H1 (cell line): Measurements from ENCODE around the gene CIAO2B. TPM values are rescaled to one million over a fixed set of nuclear protein-coding genes. Genes with fewer than 3 reads are reported as not detected.

Source experiments
- CTCF ChIA-PET: fragments of 300-600 bp; sonication (Branson Sonifier 250); formaldehyde crosslinking; loops from one replicate; lab custom pipeline; 2021; ENCODE audit not compliant: partially characterized antibody; lab: Charles Lee
- POLR2A ChIA-PET: fragments of 300-600 bp; sonication (Branson Sonifier 250); formaldehyde crosslinking; loops from one replicate; lab custom pipeline; 2021; ENCODE audit warnings: inconsistent platforms; ENCODE audit not compliant: partially characterized antibody; lab: Charles Lee
- DNase-seq, 2 experiments: peaks; one replicate each; pipeline versions ENCODE4 v3.0.0 to v3.0.0-alpha.2; 2010 to 2022; ENCODE audit warnings: low spot score in 2 of 2, low read depth in 1 of 2, mixed read lengths in 1 of 2
- FAIRE-seq: peaks from 2 replicates; lab custom pipeline; 2011; peaks lifted over from hg19 to GRCh38; lab: Jason Lieb, UNC
- H2AFZ ChIP-seq: 2 replicates; pipeline ENCODE4 v1.8.1; 2012; ENCODE audit warnings: low read length, inconsistent platforms
- H2AK5ac ChIP-seq: 2 replicates; pipeline ENCODE4 v1.6.1; 2013; ENCODE audit warnings: low read depth, low read length
- H2BK120ac ChIP-seq: replicated peaks from 2 replicates; pipeline ENCODE3; 2013; ENCODE audit warnings: low read depth, low read length, inconsistent platforms
- H2BK12ac ChIP-seq: 2 replicates; pipeline ENCODE4 v1.6.1; 2013; ENCODE audit warnings: low read depth, low read length
- H2BK15ac ChIP-seq: 2 replicates; pipeline ENCODE4 v1.6.1; 2013; ENCODE audit warnings: low read length
- H2BK20ac ChIP-seq: 2 replicates; pipeline ENCODE4 v1.6.1; 2013; ENCODE audit warnings: low read length
- H2BK5ac ChIP-seq: 2 replicates; pipeline ENCODE4 v1.6.1; 2013; ENCODE audit warnings: low read depth, low read length
- H3K14ac ChIP-seq: 2 replicates; pipeline ENCODE4 v1.6.1; 2013; ENCODE audit warnings: inconsistent platforms; ENCODE audit not compliant: insufficient read length
- H3K18ac ChIP-seq: 2 replicates; pipeline ENCODE4 v1.6.1; 2013; ENCODE audit warnings: low read length; ENCODE audit errors: extremely low read depth
- H3K23ac ChIP-seq: 2 replicates; pipeline ENCODE4 v1.6.1; 2013; ENCODE audit warnings: inconsistent platforms; ENCODE audit not compliant: insufficient read length
- H3K23me2 ChIP-seq: 2 replicates; pipeline ENCODE4 v1.6.1; 2013; ENCODE audit warnings: low read depth, low read length
- H3K27ac ChIP-seq: 2 replicates; pipeline ENCODE4 v1.6.1; 2011; ENCODE audit warnings: low read depth, low read length, inconsistent platforms
- H3K27me3 ChIP-seq, 4 experiments: replicated peaks in 1 of 4; 1 replicate in 1 of 4; 2 replicates in 3 of 4; pipeline versions ENCODE4 v1.6.1 to v1.8.1; 2011 to 2013; ENCODE audit warnings: low read length in 3 of 4, mild to moderate bottlenecking in 3 of 4, inconsistent platforms in 2 of 4, mixed read lengths in 2 of 4, moderate library complexity in 1 of 4; ENCODE audit not compliant: control insufficient read depth in 3 of 4, insufficient read depth in 3 of 4; ENCODE audit errors: extremely low read depth in 1 of 4
- H3K36me3 ChIP-seq, 4 experiments: 2 replicates each; pipeline versions ENCODE4 v1.6.1 to v1.8.1; 2011 to 2013; ENCODE audit warnings: mild to moderate bottlenecking in 4 of 4, low read length in 3 of 4, moderate library complexity in 2 of 4, control low read depth in 1 of 4, inconsistent platforms in 1 of 4; ENCODE audit not compliant: insufficient read depth in 4 of 4, control insufficient read depth in 2 of 4
- H3K4ac ChIP-seq: replicated peaks from 2 replicates; pipeline ENCODE3; 2013; ENCODE audit warnings: low read length, low read depth, mixed read lengths, inconsistent platforms; ENCODE audit not compliant: insufficient read length
- H3K4me1 ChIP-seq, 4 experiments: replicated peaks in 1 of 4; 1 replicate in 1 of 4; 2 replicates in 3 of 4; pipeline versions ENCODE4 v1.6.1 to v1.8.1; 2011 to 2013; ENCODE audit warnings: low read length in 3 of 4, inconsistent platforms in 2 of 4, mixed read lengths in 1 of 4; ENCODE audit not compliant: insufficient read depth in 4 of 4, control insufficient read depth in 3 of 4
- H3K4me2 ChIP-seq, 2 experiments: 2 replicates each; pipeline versions ENCODE4 v1.6.1 to v1.8.1; 2011 to 2013; ENCODE audit warnings: low read depth in 2 of 2, low read length in 2 of 2, control low read depth in 1 of 2, inconsistent platforms in 1 of 2, mild to moderate bottlenecking in 1 of 2; ENCODE audit not compliant: insufficient read depth in 1 of 2
- H3K4me3 ChIP-seq, 4 experiments: fragments of 200-600, 300-600 bp in 1 of 4; sonication (generic), shearing (Covaris generic), sonication (Bioruptor Twin) in 1 of 4; 2 replicates each; pipeline versions ENCODE4 v1.5.1 to v1.8.1; 2011 to 2016; ENCODE audit warnings: low read length in 4 of 4, low read depth in 3 of 4, control low read depth in 2 of 4, inconsistent platforms in 2 of 4, mild to moderate bottlenecking in 2 of 4, mixed read lengths in 1 of 4, moderate library complexity in 1 of 4; ENCODE audit not compliant: insufficient read depth in 2 of 4; ENCODE audit errors: extremely low read depth in 1 of 4
- H3K56ac ChIP-seq: replicated peaks from 2 replicates; pipeline ENCODE3; 2013; ENCODE audit warnings: low read depth, mild to moderate bottlenecking, mixed read lengths, low read length, inconsistent platforms; ENCODE audit not compliant: insufficient read length
- H3K79me1 ChIP-seq: 2 replicates; pipeline ENCODE4 v1.6.1; 2013; ENCODE audit warnings: low read depth, low read length, control low read depth
- H3K79me2 ChIP-seq, 2 experiments: 2 replicates each; pipeline versions ENCODE4 v1.6.1 to v1.8.1; 2012 to 2013; ENCODE audit warnings: low read length in 2 of 2, mild to moderate bottlenecking in 2 of 2, inconsistent platforms in 1 of 2; ENCODE audit not compliant: insufficient read depth in 2 of 2, control insufficient read depth in 1 of 2
- H3K9ac ChIP-seq, 4 experiments: replicated peaks in 1 of 4; 1 replicate in 1 of 4; 2 replicates in 3 of 4; pipeline versions ENCODE4 v1.6.1 to v1.8.1; 2011 to 2013; ENCODE audit warnings: low read depth in 3 of 4, low read length in 3 of 4, control low read depth in 2 of 4, mild to moderate bottlenecking in 2 of 4, moderate library complexity in 2 of 4, inconsistent platforms in 1 of 4; ENCODE audit errors: extremely low read depth in 1 of 4
- H3K9me3 ChIP-seq, 2 experiments: 2 replicates each; pipeline versions ENCODE4 v1.6.1 to v1.8.1; 2012 to 2013; ENCODE audit warnings: mild to moderate bottlenecking in 2 of 2, moderate library complexity in 2 of 2, control low read depth in 1 of 2, inconsistent platforms in 1 of 2, low read depth in 1 of 2, low read length in 1 of 2, mixed read lengths in 1 of 2; ENCODE audit not compliant: insufficient read depth in 2 of 2
- H4K20me1 ChIP-seq, 2 experiments: replicated peaks in 1 of 2; 2 replicates each; pipeline versions ENCODE3 to v1.8.1; 2011 to 2013; ENCODE audit warnings: inconsistent platforms in 2 of 2, low read length in 2 of 2, mild to moderate bottlenecking in 1 of 2; ENCODE audit not compliant: insufficient read depth in 2 of 2, control insufficient read depth in 1 of 2
- H4K5ac ChIP-seq: 2 replicates; pipeline ENCODE4 v1.6.1; 2013; ENCODE audit warnings: low read length, low read depth, mixed read lengths, inconsistent platforms; ENCODE audit not compliant: insufficient read length
- H4K8ac ChIP-seq: 2 replicates; pipeline ENCODE4 v1.8.0; 2013; ENCODE audit warnings: mild to moderate bottlenecking, moderate library complexity, low read length, inconsistent platforms; ENCODE audit not compliant: insufficient read depth; ENCODE audit errors: extremely low read depth
- H4K91ac ChIP-seq: replicated peaks from 2 replicates; pipeline ENCODE3; 2013; ENCODE audit warnings: low read length, mixed read lengths, inconsistent platforms; ENCODE audit not compliant: insufficient read length
- BRCA1 ChIP-seq: IDR thresholded peaks from 2 replicates; pipeline ENCODE4 v1.6.1; 2012; ENCODE audit warnings: low read depth, low read length, improper control_type of control experiment
- CEBPB ChIP-seq: IDR thresholded peaks from 2 replicates; pipeline ENCODE4 v1.6.1; 2012; ENCODE audit warnings: low read depth, low read length
- EP300 ChIP-seq, 2 experiments: IDR thresholded peaks; 1 replicate in 1 of 2; 2 replicates in 1 of 2; pipeline ENCODE4 v1.6.1; 2011 to 2012; ENCODE audit warnings: low read depth in 2 of 2, low read length in 2 of 2, mild to moderate bottlenecking in 2 of 2, borderline replicate concordance in 1 of 2, inconsistent platforms in 1 of 2, moderate library complexity in 1 of 2
- JUND ChIP-seq: IDR thresholded peaks from 2 replicates; pipeline ENCODE4 v1.6.1; 2011; ENCODE audit warnings: mild to moderate bottlenecking, improper control_type of control experiment, low read length
- NRF1 ChIP-seq: IDR thresholded peaks from 2 replicates; pipeline ENCODE4 v1.6.1; 2011; ENCODE audit warnings: mild to moderate bottlenecking, low read depth, low read length, improper control_type of control experiment
- SIX5 ChIP-seq: IDR thresholded peaks from 2 replicates; pipeline ENCODE4 v1.6.1; 2011; ENCODE audit warnings: mild to moderate bottlenecking, low read depth, low read length
- SP1 ChIP-seq: IDR thresholded peaks from 2 replicates; pipeline ENCODE4 v1.6.1; 2011; ENCODE audit warnings: low read depth, low read length
- USF2 ChIP-seq: IDR thresholded peaks from 2 replicates; pipeline ENCODE4 v1.6.1; 2011; ENCODE audit warnings: low read length, improper control_type of control experiment
- YY1 ChIP-seq: IDR thresholded peaks from 2 replicates; pipeline ENCODE4 v1.6.1; 2011; ENCODE audit warnings: low read depth, mild to moderate bottlenecking, low read length
- WGBS, 2 experiments: shearing (Covaris generic) in 1 of 2; methylation state at CpG; one replicate each; pipeline versions ENCODE4 v1.1.6 to v1.1.7; 2013 to 2015; ENCODE audit warnings: low lambda C conversion rate in 2 of 2, mixed read lengths in 2 of 2, inconsistent platforms in 1 of 2, low coverage in 1 of 2, missing lambda C conversion rate in 1 of 2; ENCODE audit not compliant: insufficient replicate concordance in 2 of 2, insufficient coverage in 1 of 2, insufficient read length in 1 of 2; ENCODE audit errors: extremely low coverage in 1 of 2, missing lambda C conversion rate in 1 of 2; 5-methylcytosine and 5-hydroxymethylcytosine counted together
- polyA plus RNA-seq, 7 experiments: library from polyadenylated mRNA; depleted of rRNA in 3 of 7; stranded (reverse) in 5 of 7; unstranded in 2 of 7; fragments of >200 nt in 5 of 7; fragments of 200-250 nt in 2 of 7; gene quantifications; 1 replicate in 5 of 7; 2 replicates in 1 of 7; 4 replicates in 1 of 7; pipeline versions ENCODE4 v1.2.1 to v1.2.3, GENCODE V29; 2011 to 2013; ENCODE audit warnings: missing spikeins in 2 of 7, mixed read lengths in 2 of 7
- total RNA-seq: library from RNA; stranded (reverse); fragmentation: NEBNext Ultra II Directional; extraction: Animal tissue kit (Norgen Biotek cat#: 25700); gene quantifications from 2 replicates; pipeline ENCODE4 v1.2.1, GENCODE V29; 2021

CIAO2B gene
- total and polyA plus RNA-seq, 2 of the 8 experiments (the other 6 are each of a cell fraction or from before 2014, with no cell fraction given), result 65.6 to 248 TPM

- H3K79me2 ChIP-seq, result no peaks in the 10 kb centered on the region
- H2AFZ ChIP-seq, result no peak overlapping the region
- no peak overlapping the region for H2BK5ac ChIP-seq
- no peak overlapping the region for H2BK120ac ChIP-seq
- no peak overlapping the region for H3K56ac ChIP-seq
- H3K9me3 ChIP-seq, result no peaks in the 10 kb centered on the region
- peaks cover 0 to 6% (median 2%) of the 10 kb centered on the region in 4 experiments; a peak in 3 of 7 replicates for H3K4me1 ChIP-seq
- H3K18ac ChIP-seq, result no peak overlapping the region
- H3K4me2 ChIP-seq, result 0 out of 4 replicates have a peak overlapping the region, but pooled peaks of 1 of the 2 experiments have one; percentile 14
- 0 out of 2 replicates have a peak overlapping the region, but pooled peaks have one; percentile 9 for H2BK12ac ChIP-seq
- H3K23me2 ChIP-seq, result no peaks in the 10 kb centered on the region
- no peak overlapping the region for H2AK5ac ChIP-seq
- peaks cover 0 to 5% of the 10 kb centered on the region in 2 experiments for H4K20me1 ChIP-seq
- no peak for DNase-seq
- H4K5ac ChIP-seq, result no peak overlapping the region
- H4K91ac ChIP-seq, result no peak overlapping the region
- H3K23ac ChIP-seq, result no peak overlapping the region
- H3K79me1 ChIP-seq, result no peaks in the 10 kb centered on the region
- H3K4me3 ChIP-seq, result no peak overlapping the region
- no peak overlapping the region for H3K27ac ChIP-seq
- ChIA-PET CTCF (interaction anchor here (0.8 to 42.0 kb wide), 5 partner anchors 16 to 409 kb away, joined by 3 to 1009 read pairs (median 4); partner anchors contain the start of genes CDH16, CIAO2B and RRAD), POLR2A (interaction anchor here (0.9 to 2.3 kb wide), 4 partner anchors 18 to 43 kb away, joined by 3 to 5 read pairs (median 3); partner anchors contain the start of genes CDH16 and PDP2)
- 66% methylated on average over 9 of the region's 9 CpGs; no CpG with 5 or more reads in 1 of the 2 experiments for WGBS, 2 experiments
- H3K4ac ChIP-seq, result no peak overlapping the region
- H3K36me3 ChIP-seq, result no peaks in the 10 kb centered on the region
- H4K8ac ChIP-seq, result no peak overlapping the region
- H3K14ac ChIP-seq, result no peak overlapping the region
- peak overlapping the region in 1 of 4 experiments; percentile 13; a peak in 1 of 7 replicates for H3K9ac ChIP-seq
- H2BK15ac ChIP-seq, result 0 out of 2 replicates have a peak overlapping the region, but pooled peaks have one; percentile 88
- no peak for FAIRE-seq
- no peaks in the 10 kb centered on the region; a peak in 1 of 7 replicates for H3K27me3 ChIP-seq
- no peak overlapping the region for H2BK20ac ChIP-seq
- TF ChIP-seq USF2 (no peak), SP1 (0 out of 2 replicates have a peak, but pooled peaks have one; percentile 11), SIX5 (no peak), BRCA1 (no peak), NRF1 (no peak), CEBPB (no peak), JUND (peak; percentile 54; the same call in 1 of the 2 replicates), YY1 (no peak), EP300 (IDR thresholded peaks at IDR 0.05; ENCODE audit: borderline replicate concordance in 1 of 2, low read depth in 2 of 2, low read length in 2 of 2) (no peak)
Measured at GRCh38 chr16:66899945-66900710, 34.1 kb downstream of the CIAO2B start.
